MM.1S (cell line): ENCODE results near the gene SSC5D.
A peak's percentile ranks its signal among the peaks of the same experiment; 100 is the strongest.

Source experiments
- DNase-seq: peaks from one replicate; pipeline ENCODE4 v3.0.0-alpha.2; 2015
- H2AFZ ChIP-seq: fragments of 300-600 bp; sonication (generic); 2 replicates; pipeline ENCODE4 v1.6.0; 2016; ENCODE audit warnings: antibody characterized with exemption, low read length
- H3F3A ChIP-seq: fragments of 300-600 bp; sonication (generic); 2 replicates; pipeline ENCODE4 v1.6.1; 2016; ENCODE audit warnings: mild to moderate bottlenecking, antibody characterized with exemption, low read length, moderate library complexity, mixed read lengths; ENCODE audit not compliant: insufficient read depth
- H3K27ac ChIP-seq: fragments of 300-600 bp; sonication (generic); 2 replicates; pipeline ENCODE4 v1.5.1; 2016; ENCODE audit warnings: mild to moderate bottlenecking, low read length
- H3K27me3 ChIP-seq: fragments of 300-600 bp; sonication (generic); replicated peaks from 2 replicates; pipeline ENCODE4 v1.6.0; 2016; ENCODE audit warnings: low read length; ENCODE audit not compliant: insufficient read depth
- H3K36me3 ChIP-seq: fragments of 300-600 bp; sonication (generic); replicated peaks from 2 replicates; pipeline ENCODE4 v1.6.1; 2016; ENCODE audit warnings: mild to moderate bottlenecking, low read length, mixed read lengths; ENCODE audit not compliant: insufficient read depth
- H3K4me1 ChIP-seq: fragments of 300-600 bp; sonication (generic); 2 replicates; pipeline ENCODE4 v1.6.1; 2016; ENCODE audit warnings: low read length, mixed read lengths
- H3K4me2 ChIP-seq: fragments of 300-600 bp; sonication (generic); 2 replicates; pipeline ENCODE4 v1.6.0; 2016; ENCODE audit warnings: low read depth, low read length
- H3K4me3 ChIP-seq: fragments of 300-600 bp; sonication (generic); 2 replicates; pipeline ENCODE4 v1.5.1; 2016; ENCODE audit warnings: low read length, mixed read lengths
- H3K79me2 ChIP-seq: fragments of 300-600 bp; sonication (generic); 2 replicates; pipeline ENCODE4 v1.6.1; 2016; ENCODE audit warnings: mixed run types, low read length, mixed read lengths
- H3K9ac ChIP-seq: fragments of 300-600 bp; sonication (generic); 2 replicates; pipeline ENCODE4 v1.6.1; 2016; ENCODE audit warnings: low read length, mixed read lengths
- H3K9me2 ChIP-seq: fragments of 300-600 bp; sonication (generic); replicated peaks from 2 replicates; pipeline ENCODE4 v1.6.1; 2016; ENCODE audit warnings: mild to moderate bottlenecking, low read length, mixed read lengths; ENCODE audit not compliant: insufficient read depth
- H3K9me3 ChIP-seq: fragments of 300-600 bp; sonication (generic); replicated peaks from 2 replicates; pipeline ENCODE4 v1.6.1; 2016; ENCODE audit warnings: mild to moderate bottlenecking, low read length, mixed read lengths; ENCODE audit not compliant: insufficient read depth
- H4K20me1 ChIP-seq: fragments of 300-600 bp; sonication (generic); 2 replicates; pipeline ENCODE4 v1.6.1; 2016; ENCODE audit warnings: mild to moderate bottlenecking, low read length, moderate library complexity, mixed read lengths; ENCODE audit not compliant: insufficient read depth
- EZH2 ChIP-seq: fragments of 300-600 bp; sonication (generic); optimal IDR thresholded peaks from 2 replicates; pipeline ENCODE3; 2017; ENCODE audit warnings: low read depth, mild to moderate bottlenecking, antibody characterized with exemption, low read length, mixed read lengths
- EZH2phosphoT487 ChIP-seq: fragments of 300-600 bp; sonication (generic); IDR thresholded peaks from 2 replicates; pipeline ENCODE4 v1.6.1; 2018; ENCODE audit warnings: antibody characterized with exemption, low read length
- TF ChIP-seq, protein P1 (sequence below): fragments of 300-600 bp; sonication (generic); IDR thresholded peaks from 2 replicates; pipeline ENCODE4 v1.5.1; 2016; ENCODE audit warnings: antibody characterized with exemption, low read length, mixed read lengths

Gene SSC5D

DNA sequence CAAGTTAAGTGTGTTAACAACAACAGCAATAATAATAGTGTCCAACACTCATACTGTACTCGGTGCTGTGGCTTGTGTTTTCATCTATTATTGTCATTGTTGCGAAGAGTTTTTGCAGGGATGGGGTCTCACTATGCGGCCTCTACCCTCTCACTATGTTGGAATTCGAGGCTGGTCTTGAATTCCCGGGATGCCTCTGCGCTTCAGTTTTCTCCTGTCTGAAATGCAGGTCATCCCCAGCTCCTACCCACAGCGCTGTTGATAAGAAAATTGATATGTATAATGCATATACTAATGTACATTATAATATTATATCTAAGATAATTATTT is 62.0 kb downstream of the SSC5D start:
- TF ChIP-seq EZH2phosphoT487 (no peak; the same call in 1 of the 2 replicates), EZH2 (no peak)
- TF ChIP-seq, protein P1, sequence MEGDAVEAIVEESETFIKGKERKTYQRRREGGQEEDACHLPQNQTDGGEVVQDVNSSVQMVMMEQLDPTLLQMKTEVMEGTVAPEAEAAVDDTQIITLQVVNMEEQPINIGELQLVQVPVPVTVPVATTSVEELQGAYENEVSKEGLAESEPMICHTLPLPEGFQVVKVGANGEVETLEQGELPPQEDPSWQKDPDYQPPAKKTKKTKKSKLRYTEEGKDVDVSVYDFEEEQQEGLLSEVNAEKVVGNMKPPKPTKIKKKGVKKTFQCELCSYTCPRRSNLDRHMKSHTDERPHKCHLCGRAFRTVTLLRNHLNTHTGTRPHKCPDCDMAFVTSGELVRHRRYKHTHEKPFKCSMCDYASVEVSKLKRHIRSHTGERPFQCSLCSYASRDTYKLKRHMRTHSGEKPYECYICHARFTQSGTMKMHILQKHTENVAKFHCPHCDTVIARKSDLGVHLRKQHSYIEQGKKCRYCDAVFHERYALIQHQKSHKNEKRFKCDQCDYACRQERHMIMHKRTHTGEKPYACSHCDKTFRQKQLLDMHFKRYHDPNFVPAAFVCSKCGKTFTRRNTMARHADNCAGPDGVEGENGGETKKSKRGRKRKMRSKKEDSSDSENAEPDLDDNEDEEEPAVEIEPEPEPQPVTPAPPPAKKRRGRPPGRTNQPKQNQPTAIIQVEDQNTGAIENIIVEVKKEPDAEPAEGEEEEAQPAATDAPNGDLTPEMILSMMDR = no peak
- Histone ChIP-seq H3K4me2 (no peak overlapping the region), H3K4me1 (no peaks in the 10 kb centered on the region), H3K27ac (no peak overlapping the region), H3F3A (no peaks in the 10 kb centered on the region), H4K20me1 (no peaks in the 10 kb centered on the region), H3K9me2 (no peaks in the 10 kb centered on the region), H3K9me3 (no peaks in the 10 kb centered on the region), H3K4me3 (no peak overlapping the region), H3K27me3 (peaks cover 96% of the 10 kb centered on the region), H3K36me3 (no peaks in the 10 kb centered on the region), H3K9ac (no peak overlapping the region), H2AFZ (no peak overlapping the region), H3K79me2 (no peaks in the 10 kb centered on the region)
- DNase-seq = no peak

DNA sequence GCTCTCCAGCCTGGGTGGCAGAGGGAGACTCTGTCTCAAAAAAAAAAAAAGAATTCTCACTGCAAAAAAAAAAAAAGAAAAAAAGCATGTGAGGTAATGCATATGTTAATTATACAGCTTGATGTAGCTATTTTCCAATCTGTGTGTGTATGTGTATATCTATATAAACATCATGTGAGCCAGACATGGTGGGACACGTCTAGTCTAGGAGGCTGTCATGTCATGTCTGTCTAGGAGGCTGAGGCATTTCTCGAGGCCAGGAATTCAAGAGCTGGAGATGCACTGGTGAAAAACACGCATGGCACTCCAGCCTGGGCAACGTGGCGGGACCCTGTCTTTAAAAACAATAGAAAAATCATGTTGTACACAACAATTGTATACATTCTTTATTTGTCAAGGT is 64.0 kb downstream of the SSC5D start:
- H3K9me2 ChIP-seq = no peaks in the 10 kb centered on the region
- H3K4me2 ChIP-seq = no peak overlapping the region
- TF ChIP-seq EZH2 = no peak
- TF ChIP-seq EZH2phosphoT487 = no peak
- TF ChIP-seq, protein P1 = no peak
- no peaks in the 10 kb centered on the region for H3K79me2 ChIP-seq
- DNase-seq = no peak
- H3K27ac ChIP-seq = no peak overlapping the region
- peaks cover 95% of the 10 kb centered on the region for H3K27me3 ChIP-seq
- no peaks in the 10 kb centered on the region for H3F3A ChIP-seq
- no peak overlapping the region for H3K4me3 ChIP-seq
- no peaks in the 10 kb centered on the region for H3K4me1 ChIP-seq
- no peaks in the 10 kb centered on the region for H3K36me3 ChIP-seq
- no peaks in the 10 kb centered on the region for H3K9me3 ChIP-seq
- H4K20me1 ChIP-seq = no peaks in the 10 kb centered on the region
- no peak overlapping the region for H3K9ac ChIP-seq
- H2AFZ ChIP-seq = no peak overlapping the region

DNA sequence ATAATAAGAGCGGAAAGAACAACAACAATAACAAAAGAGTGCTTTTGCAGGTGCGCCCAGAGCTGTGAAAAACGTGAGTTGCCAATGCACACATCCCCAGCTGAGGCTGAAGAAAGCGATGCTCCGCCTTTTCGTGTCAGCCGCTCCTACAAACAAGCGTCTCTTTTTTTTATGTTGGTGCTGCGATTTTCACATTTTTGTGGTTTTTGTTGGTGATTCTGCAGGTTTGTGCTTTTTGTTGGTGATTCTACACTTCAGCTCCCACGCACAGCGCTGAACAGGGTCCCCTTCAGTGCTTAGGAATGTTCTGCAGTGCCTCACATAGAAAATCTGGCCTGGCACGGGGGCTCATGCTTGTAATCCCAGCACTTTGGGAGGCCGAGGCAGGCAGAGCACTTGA is 64.4 kb downstream of the SSC5D start:
- no peak for TF ChIP-seq EZH2phosphoT487
- TF ChIP-seq, protein P1 = no peak
- TF ChIP-seq EZH2 = no peak
- no peaks in the 10 kb centered on the region for H4K20me1 ChIP-seq
- peak; percentile 35 for DNase-seq
- H3K79me2 ChIP-seq = no peaks in the 10 kb centered on the region
- H3K27ac ChIP-seq = no peak overlapping the region
- no peak overlapping the region for H2AFZ ChIP-seq
- H3K9me2 ChIP-seq = no peaks in the 10 kb centered on the region
- no peaks in the 10 kb centered on the region for H3K4me1 ChIP-seq
- no peak overlapping the region for H3K4me2 ChIP-seq
- no peaks in the 10 kb centered on the region for H3K36me3 ChIP-seq
- no peaks in the 10 kb centered on the region for H3F3A ChIP-seq
- H3K27me3 ChIP-seq = peaks cover 95% of the 10 kb centered on the region
- H3K9me3 ChIP-seq = no peaks in the 10 kb centered on the region
- H3K4me3 ChIP-seq = no peak overlapping the region
- H3K9ac ChIP-seq = no peak overlapping the region
